Neural cell (in vitro differentiated cells): Measurements from ENCODE around the gene IPO8. TPM values are rescaled to one million over a fixed set of nuclear protein-coding genes. Genes with fewer than 3 reads are reported as not detected.

Experiments
- H2AFZ ChIP-seq: fragments of 200-600, 300-800 bp; sonication (generic), shearing (Covaris generic); 2 replicates; pipeline ENCODE4 v1.6.0; 2014; ENCODE audit warnings: low read depth, mild to moderate bottlenecking, antibody characterized with exemption, low read length, moderate library complexity
- H3F3A ChIP-seq: fragments of 200-600 bp; shearing (Covaris generic); 2 replicates; pipeline ENCODE4 v1.6.1; 2016; ENCODE audit warnings: mild to moderate bottlenecking, moderate library complexity, mixed read lengths, antibody characterized with exemption, low read length; ENCODE audit not compliant: insufficient read depth, poor library complexity, severe bottlenecking
- H3K27ac ChIP-seq: fragments of 200-600, 300-800 bp; sonication (generic), shearing (Covaris generic); 2 replicates; pipeline ENCODE4 v1.5.1; 2014; ENCODE audit warnings: mild to moderate bottlenecking, low read length, moderate library complexity
- H3K27me3 ChIP-seq: fragments of 300-800, 200-600 bp; sonication (generic), shearing (Covaris generic); 2 replicates; pipeline ENCODE4 v1.6.0; 2014; ENCODE audit warnings: mild to moderate bottlenecking, low read depth, low read length, moderate library complexity; ENCODE audit not compliant: insufficient read depth
- H3K36me3 ChIP-seq: fragments of 300-800, 200-600 bp; sonication (generic), shearing (Covaris generic); 2 replicates; pipeline ENCODE4 v1.5.1; 2014; ENCODE audit warnings: mild to moderate bottlenecking, antibody characterized with exemption, low read length, moderate library complexity; ENCODE audit not compliant: insufficient read depth
- H3K4me2 ChIP-seq: fragments of 300-800, 200-600 bp; sonication (generic), shearing (Covaris generic); 2 replicates; pipeline ENCODE4 v1.6.0; 2014; ENCODE audit warnings: mild to moderate bottlenecking, low read length
- H3K4me3 ChIP-seq: fragments of 300-800, 200-600 bp; sonication (generic), shearing (Covaris generic); 2 replicates; pipeline ENCODE4 v1.5.1; 2014; ENCODE audit warnings: mild to moderate bottlenecking, low read length, moderate library complexity
- H3K79me2 ChIP-seq: fragments of 200-600 bp; shearing (Covaris generic); replicated peaks from 2 replicates; pipeline ENCODE4 v1.6.0; 2014; ENCODE audit warnings: mild to moderate bottlenecking, low read length, moderate library complexity; ENCODE audit not compliant: insufficient read depth
- H3K9ac ChIP-seq: fragments of 300-800, 200-600 bp; sonication (generic), shearing (Covaris generic); 2 replicates; pipeline ENCODE4 v1.6.1; 2016; ENCODE audit warnings: mild to moderate bottlenecking, low read length, mixed read lengths
- H3K9me2 ChIP-seq: fragments of 200-600 bp; shearing (Covaris generic); 2 replicates; pipeline ENCODE4 v1.6.1; 2016; ENCODE audit warnings: mild to moderate bottlenecking, low read length, mixed read lengths; ENCODE audit not compliant: insufficient read depth
- H3K9me3 ChIP-seq: fragments of 200-600, 300-800 bp; sonication (generic), shearing (Covaris generic); 2 replicates; pipeline ENCODE4 v1.6.1; 2016; ENCODE audit warnings: mild to moderate bottlenecking, mixed run types, low read length, moderate library complexity, mixed read lengths
- H4K20me1 ChIP-seq: fragments of 200-600 bp; shearing (Covaris generic); 2 replicates; pipeline ENCODE4 v1.6.1; 2016; ENCODE audit warnings: mild to moderate bottlenecking, mixed run types; ENCODE audit not compliant: insufficient read depth
- CTCF ChIP-seq: fragments of 450-650 bp; IDR thresholded peaks from 2 replicates; pipeline ENCODE4 v1.5.1; 2014; ENCODE audit warnings: antibody characterized with exemption, mild to moderate bottlenecking, moderate library complexity; ENCODE audit not compliant: poor library complexity, severe bottlenecking
- EP300 ChIP-seq: fragments of 450-650 bp; conservative IDR thresholded peaks from 2 replicates; pipeline ENCODE4 v1.6.1; 2014; ENCODE audit warnings: antibody characterized with exemption, mild to moderate bottlenecking, moderate library complexity; ENCODE audit not compliant: poor library complexity, severe bottlenecking
- EZH2 ChIP-seq: fragments of 200-600, 300-800 bp; shearing (Covaris generic), sonication (generic); IDR thresholded peaks from 2 replicates; pipeline ENCODE4 v1.6.1; 2014; ENCODE audit warnings: antibody characterized with exemption, low read length, borderline replicate concordance, mild to moderate bottlenecking; ENCODE audit not compliant: insufficient read depth, poor library complexity, severe bottlenecking
- MXI1 ChIP-seq: fragments of 450-650 bp; conservative IDR thresholded peaks from 2 replicates; pipeline ENCODE4 v1.6.1; 2014; ENCODE audit warnings: antibody characterized with exemption, mild to moderate bottlenecking; ENCODE audit not compliant: poor library complexity, severe bottlenecking
- POLR2AphosphoS5 ChIP-seq: IDR thresholded peaks from 2 replicates; pipeline ENCODE4 v1.6.1; 2012
- RAD21 ChIP-seq: fragments of 450-650 bp; conservative IDR thresholded peaks from 2 replicates; pipeline ENCODE4 v1.6.1; 2014; ENCODE audit warnings: antibody characterized with exemption, mild to moderate bottlenecking, moderate library complexity
- REST ChIP-seq: IDR thresholded peaks from 2 replicates; pipeline ENCODE4 v1.6.1; 2012; ENCODE audit warnings: borderline replicate concordance
- SMC3 ChIP-seq: fragments of 450-650 bp; conservative IDR thresholded peaks from 2 replicates; pipeline ENCODE4 v1.6.1; 2014; ENCODE audit warnings: antibody characterized with exemption, mild to moderate bottlenecking, moderate library complexity; ENCODE audit not compliant: poor library complexity
- TAF1 ChIP-seq: IDR thresholded peaks from 2 replicates; pipeline ENCODE4 v1.6.1; 2012; ENCODE audit warnings: low read depth
- polyA plus RNA-seq: library from polyadenylated mRNA; depleted of rRNA; stranded (reverse); fragments of >200 nt; gene quantifications from 2 replicates; pipeline ENCODE4 v1.2.3, GENCODE V29; 2014

Gene IPO8
- polyA plus RNA-seq, 1 donor from 2014 or later, result 18.8 TPM

GRCh38 chr12:30661210-30661609 lies 34.5 kb downstream of the IPO8 start:
- H3K9ac ChIP-seq, result no peak overlapping the region
- H3K27me3 ChIP-seq, result no peaks in the 10 kb centered on the region
- no peak overlapping the region for H3K4me2 ChIP-seq
- no peak overlapping the region for H3K4me3 ChIP-seq
- H2AFZ ChIP-seq, result no peak overlapping the region
- no peaks in the 10 kb centered on the region for H3K9me2 ChIP-seq
- TF ChIP-seq EZH2 (no peak), MXI1 (no peak), RAD21 (no peak), POLR2AphosphoS5 (no peak)
- no peak overlapping the region for H3K27ac ChIP-seq
- H3F3A ChIP-seq, result no peaks in the 10 kb centered on the region
- no peaks in the 10 kb centered on the region for H3K79me2 ChIP-seq
- no peaks in the 10 kb centered on the region for H3K36me3 ChIP-seq
- no peaks in the 10 kb centered on the region for H3K9me3 ChIP-seq
- no peaks in the 10 kb centered on the region for H4K20me1 ChIP-seq

DNA sequence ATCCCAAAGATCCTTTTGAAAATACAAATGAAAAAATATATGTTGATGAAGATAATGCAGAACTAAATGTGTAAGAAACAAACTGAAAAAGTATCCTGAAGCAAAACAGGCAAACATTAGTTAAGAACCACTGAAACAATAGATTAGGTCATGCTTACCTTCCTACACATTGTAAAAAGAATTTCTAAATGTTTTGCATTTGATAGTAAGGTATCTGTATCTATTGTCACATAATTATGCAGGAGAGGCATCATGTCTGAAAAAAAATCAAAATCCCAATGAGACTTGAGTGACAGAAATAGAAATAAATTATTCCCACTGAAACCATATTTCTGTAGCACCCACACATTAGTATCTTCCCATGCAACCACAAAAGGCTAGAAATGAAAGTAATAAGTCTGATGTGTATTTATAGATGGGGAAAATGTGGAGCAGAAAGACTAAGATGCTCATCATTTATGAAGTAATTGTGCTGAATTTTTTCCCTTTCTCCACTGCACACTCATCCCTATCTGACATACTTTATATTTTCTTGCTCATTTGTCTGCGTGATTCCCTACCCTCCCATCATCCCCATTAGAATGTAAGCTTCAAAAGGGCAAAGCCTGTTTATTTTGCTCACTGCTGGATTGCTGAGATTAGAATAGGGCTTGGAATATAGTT lies 43.5 kb downstream of the IPO8 start:
- H3K9me3 ChIP-seq, result no peaks in the 10 kb centered on the region
- H3K27me3 ChIP-seq, result no peaks in the 10 kb centered on the region
- peak overlapping the region; percentile 26 for H3K27ac ChIP-seq
- H3K4me2 ChIP-seq, result no peak overlapping the region
- H3F3A ChIP-seq, result no peaks in the 10 kb centered on the region
- H3K79me2 ChIP-seq, result no peaks in the 10 kb centered on the region
- no peaks in the 10 kb centered on the region for H4K20me1 ChIP-seq
- H3K9me2 ChIP-seq, result no peaks in the 10 kb centered on the region
- TF ChIP-seq EZH2, result no peak
- no peak for TF ChIP-seq REST
- no peak for TF ChIP-seq POLR2AphosphoS5
- no peak for TF ChIP-seq TAF1
- TF ChIP-seq RAD21, result no peak
- no peak for TF ChIP-seq SMC3
- no peak for TF ChIP-seq CTCF
- TF ChIP-seq MXI1, result no peak
- no peak for TF ChIP-seq EP300
- H3K9ac ChIP-seq, result no peak overlapping the region
- no peak overlapping the region for H2AFZ ChIP-seq
- H3K36me3 ChIP-seq, result no peaks in the 10 kb centered on the region
- H3K4me3 ChIP-seq, result no peak overlapping the region
